Loucy (cell line): ENCODE data around the gene CDKN1C.

ENCODE experiments used
- H2AFZ ChIP-seq: fragments of 200-600 bp; sonication (generic); 2 replicates; pipeline ENCODE4 v1.6.0; 2016; ENCODE audit warnings: antibody characterized with exemption, mild to moderate bottlenecking, low read length, moderate library complexity
- H3F3A ChIP-seq: fragments of 200-600 bp; 2 replicates; pipeline ENCODE4 v1.6.0; 2016; ENCODE audit warnings: antibody characterized with exemption, low read depth, mild to moderate bottlenecking
- H3K27me3 ChIP-seq: fragments of 200-600 bp; sonication (generic); 2 replicates; pipeline ENCODE4 v1.6.1; 2014; ENCODE audit warnings: low read length, mild to moderate bottlenecking; ENCODE audit not compliant: insufficient read depth, poor library complexity, severe bottlenecking
- H3K36me3 ChIP-seq: fragments of 200-600 bp; sonication (generic); 2 replicates; pipeline ENCODE4 v1.6.1; 2016; ENCODE audit warnings: low read length; ENCODE audit not compliant: insufficient read depth
- H3K4me1 ChIP-seq: fragments of 200-600 bp; sonication (generic); 2 replicates; pipeline ENCODE4 v1.5.1; 2014; ENCODE audit warnings: low read length, mild to moderate bottlenecking; ENCODE audit not compliant: insufficient read depth, poor library complexity, severe bottlenecking
- H3K4me2 ChIP-seq: fragments of 200-600 bp; sonication (generic); 2 replicates; pipeline ENCODE4 v1.6.0; 2014; ENCODE audit warnings: antibody characterized with exemption, low read length, low read depth, mild to moderate bottlenecking; ENCODE audit not compliant: poor library complexity, severe bottlenecking
- H3K4me3 ChIP-seq: fragments of 200-600 bp; sonication (generic); 2 replicates; pipeline ENCODE4 v1.5.1; 2014; ENCODE audit warnings: low read length, mild to moderate bottlenecking, mixed read lengths; ENCODE audit not compliant: poor library complexity, severe bottlenecking
- H3K79me2 ChIP-seq: fragments of 200-600 bp; sonication (generic); 2 replicates; pipeline ENCODE4 v1.6.1; 2014; ENCODE audit warnings: low read length; ENCODE audit not compliant: insufficient read depth
- H3K9ac ChIP-seq: fragments of 200-600 bp; sonication (generic); 2 replicates; pipeline ENCODE4 v1.6.0; 2014; ENCODE audit warnings: mild to moderate bottlenecking, low read depth, low read length, moderate library complexity; ENCODE audit not compliant: poor library complexity, severe bottlenecking
- H3K9me2 ChIP-seq: fragments of 200-600 bp; sonication (generic); replicated peaks from 2 replicates; pipeline ENCODE4 v1.6.1; 2016; ENCODE audit warnings: low read depth, low read length, mixed read lengths
- H3K9me3 ChIP-seq: fragments of 200-600 bp; sonication (generic); 2 replicates; pipeline ENCODE4 v1.6.1; 2014; ENCODE audit warnings: mild to moderate bottlenecking, antibody characterized with exemption, low read length, low read depth; ENCODE audit not compliant: insufficient read depth
- H4K20me1 ChIP-seq: fragments of 200-600 bp; sonication (generic); 2 replicates; pipeline ENCODE4 v1.6.0; 2014; ENCODE audit warnings: antibody characterized with exemption, low read length, mild to moderate bottlenecking; ENCODE audit not compliant: insufficient read depth, poor library complexity, severe bottlenecking
- EZH2phosphoT487 ChIP-seq: fragments of 200-600 bp; IDR thresholded peaks from 2 replicates; pipeline ENCODE4 v1.6.1; 2018; ENCODE audit warnings: antibody characterized with exemption, mild to moderate bottlenecking, moderate library complexity, borderline replicate concordance
- TF ChIP-seq, protein P1 (sequence below): fragments of 200-600 bp; sonication (generic); conservative IDR thresholded peaks from 2 replicates; pipeline ENCODE4 v1.5.1; 2014; ENCODE audit warnings: mild to moderate bottlenecking, antibody characterized with exemption, low read length

CDKN1C gene

GRCh38 chr11:2868506-2869133 lies 17.0 kb downstream of the CDKN1C start:
- Histone ChIP-seq H3K9ac (no peak overlapping the region), H3K4me3 (no peak overlapping the region)

GRCh38 chr11:2867722-2868505 lies 17.7 kb downstream of the CDKN1C start:
- Histone ChIP-seq H3K27me3 (no peaks in the 10 kb centered on the region), H3K9me3 (no peaks in the 10 kb centered on the region), H3K9ac (no peak overlapping the region), H3F3A (no peaks in the 10 kb centered on the region), H3K4me2 (no peak overlapping the region), H3K4me3 (no peak overlapping the region), H3K4me1 (peaks cover 37% of the 10 kb centered on the region), H2AFZ (no peak overlapping the region), H4K20me1 (no peaks in the 10 kb centered on the region), H3K79me2 (no peaks in the 10 kb centered on the region), H3K9me2 (no peaks in the 10 kb centered on the region), H3K36me3 (no peaks in the 10 kb centered on the region)
- no peak for TF ChIP-seq EZH2phosphoT487
- TF ChIP-seq, protein P1, sequence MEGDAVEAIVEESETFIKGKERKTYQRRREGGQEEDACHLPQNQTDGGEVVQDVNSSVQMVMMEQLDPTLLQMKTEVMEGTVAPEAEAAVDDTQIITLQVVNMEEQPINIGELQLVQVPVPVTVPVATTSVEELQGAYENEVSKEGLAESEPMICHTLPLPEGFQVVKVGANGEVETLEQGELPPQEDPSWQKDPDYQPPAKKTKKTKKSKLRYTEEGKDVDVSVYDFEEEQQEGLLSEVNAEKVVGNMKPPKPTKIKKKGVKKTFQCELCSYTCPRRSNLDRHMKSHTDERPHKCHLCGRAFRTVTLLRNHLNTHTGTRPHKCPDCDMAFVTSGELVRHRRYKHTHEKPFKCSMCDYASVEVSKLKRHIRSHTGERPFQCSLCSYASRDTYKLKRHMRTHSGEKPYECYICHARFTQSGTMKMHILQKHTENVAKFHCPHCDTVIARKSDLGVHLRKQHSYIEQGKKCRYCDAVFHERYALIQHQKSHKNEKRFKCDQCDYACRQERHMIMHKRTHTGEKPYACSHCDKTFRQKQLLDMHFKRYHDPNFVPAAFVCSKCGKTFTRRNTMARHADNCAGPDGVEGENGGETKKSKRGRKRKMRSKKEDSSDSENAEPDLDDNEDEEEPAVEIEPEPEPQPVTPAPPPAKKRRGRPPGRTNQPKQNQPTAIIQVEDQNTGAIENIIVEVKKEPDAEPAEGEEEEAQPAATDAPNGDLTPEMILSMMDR, result no peak

More at GRCh38 chr11:2868506-2869133, 17.0 kb downstream of the CDKN1C start:
- H3K27me3 ChIP-seq, result no peaks in the 10 kb centered on the region
- no peaks in the 10 kb centered on the region for H3F3A ChIP-seq
- H4K20me1 ChIP-seq, result no peaks in the 10 kb centered on the region
- no peaks in the 10 kb centered on the region for H3K9me3 ChIP-seq
- H3K4me1 ChIP-seq, result peaks cover 34% of the 10 kb centered on the region
- no peaks in the 10 kb centered on the region for H3K9me2 ChIP-seq
- H2AFZ ChIP-seq, result no peak overlapping the region
- no peaks in the 10 kb centered on the region for H3K79me2 ChIP-seq
- no peak overlapping the region for H3K4me2 ChIP-seq
- TF ChIP-seq, protein P1, result no peak
- TF ChIP-seq EZH2phosphoT487, result no peak
- H3K36me3 ChIP-seq, result no peaks in the 10 kb centered on the region

DNA sequence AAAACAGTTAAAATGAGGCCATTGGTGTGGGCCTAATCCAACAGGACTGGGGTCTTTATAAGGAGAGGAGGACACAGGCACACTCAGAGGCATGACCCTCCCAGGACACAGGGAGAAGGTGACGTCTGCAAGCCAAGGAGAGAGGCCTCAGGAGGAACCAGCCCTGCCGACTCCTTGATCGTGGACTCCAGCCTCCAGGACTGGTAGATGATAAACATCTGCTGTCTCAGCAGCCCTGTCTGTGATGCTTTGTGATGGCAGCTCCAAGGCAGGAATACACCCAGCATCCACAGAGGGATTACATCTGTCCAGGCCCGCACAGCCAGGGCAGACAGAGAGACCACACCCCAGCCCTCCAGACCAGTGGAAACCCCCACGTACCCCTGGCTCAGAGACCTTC lies 18.4 kb downstream of the CDKN1C start:
- Histone ChIP-seq H3K9me3 (no peaks in the 10 kb centered on the region), H3K4me1 (peaks cover 37% of the 10 kb centered on the region), H3K27me3 (no peaks in the 10 kb centered on the region), H2AFZ (no peak overlapping the region), H3K9ac (no peak overlapping the region), H3K4me3 (no peak overlapping the region), H3K4me2 (no peak overlapping the region), H3F3A (no peaks in the 10 kb centered on the region), H4K20me1 (no peaks in the 10 kb centered on the region), H3K79me2 (no peaks in the 10 kb centered on the region), H3K36me3 (no peaks in the 10 kb centered on the region), H3K9me2 (no peaks in the 10 kb centered on the region)
- no peak for TF ChIP-seq EZH2phosphoT487
- TF ChIP-seq, protein P1, result no peak
